GM19463 (cell line): ENCODE results near the gene KLC1.
"Not testable (repeated sequence)": the region's sequence is repeated elsewhere in the genome, so short reads cannot be mapped to it uniquely, and the experiment has no call there.

Experiments used
- ATAC-seq: cut with Tn5 transposase; IDR thresholded peaks from one replicate; pipeline ENCODE4 v1.9.1; 2021; ENCODE audit warnings: mild to moderate bottlenecking, moderate library complexity; ENCODE audit not compliant: unreplicated experiment

Gene KLC1

GRCh38 chr14:103628684-103629502 lies at the start of gene KLC1:
Gene KLC1, plus strand, starts transcription at chr14:103629211. Its CDS starts 25,354 bp downstream, at chr14:103654565.
- ATAC-seq, result peak; percentile 45

DNA sequence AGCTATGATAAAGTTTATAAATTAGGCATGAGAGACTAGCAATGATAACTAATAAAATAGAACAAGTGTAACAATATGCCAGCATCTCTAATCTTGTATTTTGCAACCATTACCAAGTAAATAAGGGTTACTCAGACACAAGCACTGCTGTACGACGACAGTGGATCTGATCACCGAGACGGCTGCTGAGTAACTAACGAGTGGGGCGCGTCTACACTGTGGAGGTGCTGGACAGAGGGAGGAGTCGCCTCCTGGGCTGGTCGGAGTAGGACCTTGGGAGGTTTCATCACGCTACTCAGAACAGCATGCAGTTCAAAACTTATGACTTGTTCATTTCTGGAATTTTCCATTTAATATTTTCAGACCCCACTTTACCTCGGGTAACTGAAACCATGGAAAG lies 47.8 kb upstream of the KLC1 start:
- ATAC-seq, result no peak

GRCh38 chr14:103581954-103582703 lies 46.9 kb upstream of the KLC1 start:
- no peak for ATAC-seq

DNA sequence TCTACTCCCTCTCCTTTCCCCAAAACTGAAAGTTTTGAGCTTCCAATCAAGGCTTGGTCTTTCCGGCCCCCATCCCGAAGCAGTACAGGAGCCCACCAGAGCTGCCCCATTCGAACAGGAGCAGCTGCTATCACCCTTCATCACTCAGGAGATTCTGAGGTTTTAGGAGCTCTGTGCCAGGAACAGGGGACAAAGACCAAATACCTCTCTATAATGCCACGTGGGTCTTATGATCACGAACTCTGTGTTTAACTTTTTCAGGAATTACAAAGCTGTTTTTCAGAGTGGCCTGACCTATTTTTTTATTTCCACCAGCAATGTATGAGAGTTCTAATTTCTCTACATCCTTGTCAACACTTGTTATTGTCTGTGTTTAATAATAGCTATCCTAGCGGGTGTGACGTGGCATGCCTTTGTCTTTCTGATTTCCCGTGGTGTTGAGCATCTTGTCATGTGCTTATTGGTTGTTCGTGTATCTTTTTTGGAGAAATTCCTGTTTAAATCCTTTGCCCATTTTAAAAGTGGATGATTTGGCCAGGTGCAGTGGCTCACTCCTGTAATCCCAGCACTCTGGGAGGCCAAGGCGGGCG lies 44.6 kb upstream of the KLC1 start:
- no peak for ATAC-seq

GRCh38 chr14:103593577-103593976 lies 35.4 kb upstream of the KLC1 start:
- ATAC-seq, result peak; percentile 96

GRCh38 chr14:103594265-103594664 lies 34.7 kb upstream of the KLC1 start:
- no peak for ATAC-seq

GRCh38 chr14:103597623-103598377 lies 31.2 kb upstream of the KLC1 start:
- ATAC-seq, result no peak

- no peak for ATAC-seq
These were observed 28.5 kb upstream of the KLC1 start for GRCh38 chr14:103600503-103600902.

GRCh38 chr14:103604620-103605019 lies 24.4 kb upstream of the KLC1 start:
- ATAC-seq, result no peak

DNA sequence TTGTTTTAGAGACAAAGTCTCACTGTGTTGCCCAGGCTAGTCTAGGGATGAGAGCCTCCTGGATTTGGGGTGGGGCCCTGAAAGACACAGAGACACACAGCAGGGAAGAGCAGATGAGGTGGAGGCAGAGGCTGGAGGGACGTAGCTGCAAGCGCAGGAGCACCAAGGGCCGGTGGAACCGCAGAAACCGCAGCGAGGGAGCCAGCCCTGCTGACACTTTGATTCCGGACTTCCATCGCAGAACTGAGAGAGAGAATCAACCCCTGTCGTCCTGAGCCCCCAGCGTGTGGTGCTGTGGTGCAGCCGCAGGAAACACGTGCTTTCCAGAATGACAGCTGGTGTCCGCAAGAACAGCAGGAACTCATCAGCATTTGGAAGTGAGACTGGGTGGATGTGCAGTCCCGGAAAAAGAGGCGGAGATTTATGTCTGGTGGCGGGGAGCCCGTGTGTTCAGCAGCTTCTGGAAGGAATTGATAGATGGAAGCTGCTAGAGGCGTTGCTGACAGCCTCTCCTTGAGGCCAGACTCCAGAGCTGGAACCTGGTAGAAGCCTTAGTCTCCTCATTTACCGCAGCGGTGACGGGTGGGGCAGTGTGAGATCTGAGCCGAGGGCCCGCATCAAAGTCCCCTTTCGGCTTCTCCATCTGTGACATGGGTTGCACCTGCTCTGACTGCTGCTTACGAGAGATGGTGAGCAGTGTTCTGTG lies 21.9 kb upstream of the KLC1 start:
- peak; percentile 65 for ATAC-seq

DNA sequence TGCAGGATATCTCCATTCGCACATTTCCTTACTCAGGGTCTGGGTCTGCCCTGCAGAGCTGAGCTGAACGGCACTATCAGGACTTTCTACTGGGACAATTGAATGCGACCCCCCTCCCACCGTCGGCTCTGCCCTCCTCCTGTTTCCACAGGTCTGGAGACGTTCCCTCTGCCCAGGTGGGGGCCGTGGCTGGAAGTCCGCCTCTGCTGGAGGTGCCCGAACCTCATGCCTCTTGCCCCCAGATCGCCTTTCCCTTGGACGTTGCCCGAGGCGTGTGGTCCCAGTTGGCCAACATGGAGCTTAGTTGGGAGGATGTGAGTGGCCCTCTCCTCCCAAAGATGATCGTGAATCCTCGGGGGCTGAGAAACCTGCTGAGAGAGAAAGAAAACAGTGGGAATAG lies 21.2 kb upstream of the KLC1 start:
- no peak for ATAC-seq

DNA sequence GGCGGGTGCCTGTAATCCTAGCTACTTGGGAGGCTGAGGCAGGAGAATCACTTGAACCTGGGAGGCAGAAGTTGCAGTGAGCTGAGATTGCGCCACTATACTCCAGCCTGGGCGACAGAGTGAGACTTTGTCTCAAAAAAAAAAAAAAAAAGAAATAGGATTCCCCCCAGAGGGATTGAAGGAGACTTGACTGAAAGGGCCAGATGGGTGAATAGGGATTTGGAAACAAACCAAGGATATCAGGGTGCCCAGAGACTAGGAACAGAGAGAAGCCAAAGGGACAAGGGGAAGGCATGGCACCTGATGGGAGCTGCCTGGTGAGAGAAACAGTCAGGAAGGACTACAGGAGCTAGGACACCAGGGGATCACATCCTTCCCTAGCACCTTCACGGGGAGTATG lies 19.9 kb upstream of the KLC1 start:
- not testable (repeated sequence) for ATAC-seq

- no peak for ATAC-seq
These were observed 17.8 kb upstream of the KLC1 start for GRCh38 chr14:103611215-103611614.

DNA sequence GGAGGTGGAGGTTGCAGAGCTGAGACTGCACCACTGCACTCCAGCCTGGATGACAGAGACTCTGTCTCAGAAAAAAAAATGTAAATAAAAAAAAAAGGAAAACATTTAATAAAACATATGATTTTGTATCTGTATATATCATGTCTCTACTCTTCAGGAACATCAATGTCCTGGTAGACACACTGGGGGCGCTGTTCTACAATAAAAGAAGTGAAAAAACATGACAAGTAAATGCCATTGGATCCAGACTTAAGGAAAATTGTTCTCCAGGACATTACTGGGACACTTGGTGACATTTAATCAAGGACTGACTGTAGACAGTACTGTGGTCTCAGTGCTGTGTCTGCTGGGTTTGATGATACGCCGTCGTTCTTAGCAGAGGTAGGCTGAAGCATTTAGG lies 15.5 kb upstream of the KLC1 start:
- no peak for ATAC-seq

DNA sequence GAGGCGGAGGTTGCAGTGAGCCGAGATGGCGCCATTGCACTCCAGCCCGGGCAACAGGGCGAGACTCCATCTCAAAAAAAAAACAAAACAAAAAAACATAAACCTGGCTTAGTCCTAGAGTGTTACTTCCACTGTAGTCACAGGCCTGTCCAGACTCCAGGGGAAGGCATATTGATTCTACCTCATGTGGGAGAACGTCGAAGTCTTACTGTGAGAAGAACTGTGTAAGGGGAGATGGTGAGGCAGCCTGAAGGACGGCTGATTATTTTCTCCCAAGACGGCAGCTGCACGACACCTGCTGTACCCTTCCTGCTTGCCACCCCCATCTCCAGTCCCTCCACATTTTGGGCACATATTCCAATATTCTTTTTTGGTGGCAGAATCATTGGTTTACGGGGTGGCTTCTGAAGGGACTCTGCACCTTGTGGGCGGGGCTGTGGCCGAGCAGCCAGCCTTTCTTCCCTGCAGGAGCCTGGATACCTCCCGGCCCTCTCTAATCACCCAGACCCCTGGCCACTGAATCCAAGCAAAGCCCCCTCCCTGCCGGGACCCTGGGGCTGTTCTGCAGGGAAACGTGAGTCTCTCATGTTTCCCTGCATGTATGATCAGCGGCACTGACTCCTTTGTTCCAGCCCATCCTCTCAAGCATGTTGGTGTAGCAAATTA lies 12.2 kb upstream of the KLC1 start:
- ATAC-seq, result no peak

DNA sequence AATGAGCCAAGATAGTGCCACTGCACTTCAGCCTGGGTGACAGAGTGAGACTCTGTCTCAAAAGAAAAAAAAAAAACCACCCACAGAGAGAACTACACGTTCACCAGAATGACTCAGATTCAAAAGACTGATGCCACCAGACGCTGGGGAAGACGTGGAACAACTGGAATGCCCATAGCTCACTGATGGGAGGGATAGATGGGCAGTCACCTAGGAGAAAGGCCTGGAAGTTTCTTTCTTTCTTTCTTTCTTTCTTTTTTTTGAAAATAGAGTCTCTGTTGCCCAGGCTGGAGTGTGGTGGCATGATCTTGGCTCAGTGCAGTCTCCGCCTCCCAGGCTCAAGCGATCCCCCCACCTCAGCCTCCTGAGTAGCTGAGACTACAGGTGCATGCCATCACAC lies 10.0 kb upstream of the KLC1 start:
- ATAC-seq, result no peak

DNA sequence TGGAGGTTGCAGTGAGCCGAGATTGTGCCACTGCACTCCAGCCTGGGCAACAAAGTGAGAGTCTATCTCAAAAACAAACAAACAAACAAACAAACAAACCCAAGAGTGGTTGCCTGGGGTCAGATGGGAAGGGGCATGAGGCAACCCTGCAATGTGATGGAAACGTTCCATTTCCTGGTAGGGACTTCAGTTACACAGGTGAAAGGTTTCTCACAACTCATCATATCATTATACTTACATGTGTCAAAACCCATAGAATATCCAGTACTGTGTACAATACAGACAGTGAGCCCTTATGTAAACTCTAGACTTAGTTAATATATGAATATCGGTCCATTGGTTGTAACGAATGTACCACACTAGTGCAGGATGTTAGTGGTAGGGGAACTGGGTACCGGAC lies 7.2 kb upstream of the KLC1 start:
- no peak for ATAC-seq

GRCh38 chr14:103623308-103623707 lies 5.7 kb upstream of the KLC1 start:
- ATAC-seq, result no peak

DNA sequence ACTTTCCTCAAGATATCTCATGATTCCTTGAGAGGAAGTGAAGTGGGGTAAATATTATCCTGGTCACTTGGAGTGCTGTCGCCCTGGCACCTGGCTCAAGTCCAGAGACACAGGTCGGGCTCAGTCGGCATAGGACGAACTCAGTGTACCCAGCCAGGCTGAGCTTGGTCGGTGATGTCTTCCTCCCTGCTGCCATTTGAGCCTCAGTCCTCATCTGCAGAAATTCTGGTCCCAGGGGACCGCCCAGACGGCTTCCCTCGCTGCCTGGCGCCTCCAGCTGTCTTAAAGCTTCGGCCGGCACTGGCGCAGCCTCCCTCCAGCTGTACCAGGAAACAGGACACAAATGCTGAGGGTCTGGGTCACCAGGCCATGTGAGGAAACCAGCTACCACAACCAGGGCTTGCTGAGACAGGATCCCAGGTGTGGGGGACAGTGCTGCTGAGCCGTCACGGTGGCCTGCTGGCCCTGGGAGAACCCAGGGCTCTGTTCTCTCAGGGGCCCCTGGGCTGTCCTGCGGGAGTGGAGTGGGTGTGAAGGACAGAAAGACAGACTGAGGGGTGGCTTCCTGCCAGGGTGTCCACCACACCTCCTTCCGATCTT lies 5.0 kb upstream of the KLC1 start:
- ATAC-seq, result no peak

- ATAC-seq, result no peak
These were observed 4.2 kb upstream of the KLC1 start for GRCh38 chr14:103624860-103625259.
